NCI-H1092 (cell line): ENCODE data around the gene TMEM212.
"Not testable (repeated sequence)": the region's sequence is repeated elsewhere in the genome, so short reads cannot be mapped to it uniquely, and the experiment has no call there.

ENCODE experiments used
- DNase-seq: peaks from one replicate; lab custom pipeline; 2025; lab: John Stamatoyannopoulos, UW

Gene TMEM212

GRCh38 chr3:171892457-171892856 lies 49.3 kb downstream of the TMEM212 start:
- DNase-seq: no peak

- no peak for DNase-seq
Observed at GRCh38 chr3:171895291-171895690, 52.1 kb downstream of the TMEM212 start.

GRCh38 chr3:171895900-171896299 lies 52.8 kb downstream of the TMEM212 start:
- DNase-seq: no peak

GRCh38 chr3:171896316-171896715 lies 53.2 kb downstream of the TMEM212 start:
- DNase-seq: no peak

- DNase-seq: no peak
Observed at GRCh38 chr3:171898192-171898591, 55.0 kb downstream of the TMEM212 start.

GRCh38 chr3:171900446-171900845 lies 57.3 kb downstream of the TMEM212 start:
- DNase-seq: no peak

- no peak for DNase-seq
Observed at GRCh38 chr3:171901615-171902312, 58.6 kb downstream of the TMEM212 start.

GRCh38 chr3:171904829-171905228 lies 61.7 kb downstream of the TMEM212 start:
- DNase-seq: no peak

- DNase-seq: not testable (repeated sequence)
Observed at GRCh38 chr3:171906503-171906902, 63.4 kb downstream of the TMEM212 start.

- no peak for DNase-seq
Observed at GRCh38 chr3:171906951-171907676, 64.0 kb downstream of the TMEM212 start.

GRCh38 chr3:171907761-171908160 lies 64.6 kb downstream of the TMEM212 start:
- no peak for DNase-seq

- no peak for DNase-seq
Observed at GRCh38 chr3:171908731-171909130, 65.6 kb downstream of the TMEM212 start.
